AG04450 (cell line): ENCODE measurements around the gene EMSY. TPM values are rescaled to one million over a fixed set of nuclear protein-coding genes. Genes with fewer than 3 reads are reported as not detected.
A peak's percentile ranks its signal among the peaks of the same experiment; 100 is the strongest.

Source experiments
- CTCF ChIA-PET: fragments of 300-600, 350-600 bp; formaldehyde crosslinking; extraction: SDS; loops from one replicate; lab custom pipeline; 2022; ENCODE audit warnings: antibody characterized with exemption, inconsistent platforms; lab: Charles Lee
- POLR2A ChIA-PET: fragments of 350-600 bp; formaldehyde crosslinking; extraction: SDS; loops from one replicate; lab custom pipeline; 2021; ENCODE audit warnings: antibody characterized with exemption, inconsistent platforms; lab: Yijun Ruan, JAX
- DNase-seq: peaks from one replicate; pipeline ENCODE4 v3.0.0-alpha.2; 2011; ENCODE audit warnings: low read depth, low spot score
- H3K27ac ChIP-seq: one replicate; pipeline ENCODE4 v1.5.1; 2012; ENCODE audit warnings: low read depth, low read length, control low read depth
- H3K27me3 ChIP-seq: one replicate; pipeline ENCODE4 v1.6.0; 2012; ENCODE audit warnings: low read length; ENCODE audit not compliant: control insufficient read depth, insufficient read depth
- H3K4me3 ChIP-seq: 2 replicates; pipeline ENCODE4 v1.5.1; 2011; ENCODE audit warnings: mild to moderate bottlenecking, low read depth, low read length, control low read depth
- H3K9me3 ChIP-seq: 2 replicates; pipeline ENCODE4 v1.5.1; 2012; ENCODE audit warnings: low read length; ENCODE audit not compliant: control insufficient read depth, insufficient read depth
- polyA plus RNA-seq: library from polyadenylated mRNA; depleted of rRNA; stranded (reverse); fragments of >200 nt; gene quantifications from 2 replicates; pipeline ENCODE4 v1.2.3, GENCODE V29; 2011
- TF ChIP-seq, protein P1 (sequence below): IDR thresholded peaks from 2 replicates; pipeline ENCODE4 v1.5.1; 2011; ENCODE audit warnings: low read depth, low read length, control low read depth, inconsistent platforms

The EMSY gene
- polyA plus RNA-seq, 1 experiment, result 18.6 TPM

DNA sequence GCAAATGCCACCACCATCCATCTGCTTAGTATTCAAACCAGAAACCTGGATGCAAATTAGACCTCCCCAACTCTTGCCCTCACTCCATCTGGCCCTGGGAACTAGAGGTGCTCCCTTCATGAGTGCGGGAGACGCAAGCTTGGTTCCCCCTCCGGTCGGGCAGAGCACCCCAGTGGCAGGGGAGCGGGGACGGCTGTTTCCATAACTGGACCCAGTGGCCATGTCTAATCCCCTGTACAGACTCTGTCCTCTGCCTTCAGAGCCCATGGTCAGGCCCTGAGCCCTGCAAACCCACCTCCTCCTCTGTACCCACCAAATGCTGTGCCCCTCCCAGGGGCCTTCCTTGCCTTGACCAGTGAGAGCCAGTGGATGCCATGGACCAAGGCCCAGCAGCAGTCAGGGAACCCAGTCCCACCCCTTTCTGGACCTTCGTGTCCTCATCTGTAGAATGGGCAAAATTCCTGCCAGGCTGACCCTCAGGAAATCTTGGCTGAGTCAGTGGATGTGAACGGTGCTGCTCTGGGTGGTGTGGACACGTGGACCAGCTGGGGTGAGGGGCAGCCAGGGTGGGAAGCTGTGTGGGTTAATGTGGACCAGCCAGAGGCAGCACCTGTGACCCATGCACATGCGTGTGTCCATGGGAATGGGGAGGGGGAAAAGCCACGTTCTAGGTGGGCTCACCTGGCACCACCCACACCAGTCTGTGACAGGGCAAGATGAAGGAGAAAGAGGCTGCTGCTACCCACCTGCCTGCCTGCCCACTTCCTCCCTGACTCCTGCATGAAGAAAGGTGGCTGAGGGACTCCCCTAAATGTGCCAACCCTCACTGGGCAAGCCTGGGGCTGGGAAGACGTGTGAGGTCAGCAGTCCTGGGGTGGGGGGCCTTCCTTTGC is 153.0 kb downstream of the EMSY start:
- POLR2A ChIA-PET, result interaction anchor here (0.5 to 1.0 kb wide), 2 partner anchors 56 to 83 kb away, joined by 3 read pairs; no protein-coding TSS in a partner anchor

DNA sequence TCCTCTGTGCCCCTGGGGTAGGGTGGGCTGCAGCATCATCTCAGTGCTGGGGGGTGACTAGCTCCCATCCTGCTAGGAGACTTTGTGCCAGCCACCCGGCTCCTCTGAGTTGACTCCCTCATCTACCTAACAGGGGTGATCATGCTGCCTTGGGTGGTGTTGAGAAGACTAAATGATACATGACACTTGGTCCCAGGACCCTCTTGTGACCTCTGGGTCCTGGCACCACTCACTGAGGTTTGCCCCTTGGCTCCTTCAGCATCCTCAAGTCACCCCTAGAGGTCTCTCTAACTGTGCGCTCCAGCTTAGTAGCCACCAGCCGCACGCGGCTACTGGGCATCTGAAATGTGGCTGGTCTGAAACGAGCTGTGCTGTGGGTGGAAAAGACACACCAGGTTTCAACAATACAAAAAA is 153.6 kb downstream of the EMSY start:
- H3K27ac ChIP-seq, result no peak overlapping the region
- no peak overlapping the region for H3K4me3 ChIP-seq
- H3K9me3 ChIP-seq, result 0 out of 2 replicates have a peak, but pooled peaks cover 2% of the 10 kb centered on the region
- TF ChIP-seq, protein P1, sequence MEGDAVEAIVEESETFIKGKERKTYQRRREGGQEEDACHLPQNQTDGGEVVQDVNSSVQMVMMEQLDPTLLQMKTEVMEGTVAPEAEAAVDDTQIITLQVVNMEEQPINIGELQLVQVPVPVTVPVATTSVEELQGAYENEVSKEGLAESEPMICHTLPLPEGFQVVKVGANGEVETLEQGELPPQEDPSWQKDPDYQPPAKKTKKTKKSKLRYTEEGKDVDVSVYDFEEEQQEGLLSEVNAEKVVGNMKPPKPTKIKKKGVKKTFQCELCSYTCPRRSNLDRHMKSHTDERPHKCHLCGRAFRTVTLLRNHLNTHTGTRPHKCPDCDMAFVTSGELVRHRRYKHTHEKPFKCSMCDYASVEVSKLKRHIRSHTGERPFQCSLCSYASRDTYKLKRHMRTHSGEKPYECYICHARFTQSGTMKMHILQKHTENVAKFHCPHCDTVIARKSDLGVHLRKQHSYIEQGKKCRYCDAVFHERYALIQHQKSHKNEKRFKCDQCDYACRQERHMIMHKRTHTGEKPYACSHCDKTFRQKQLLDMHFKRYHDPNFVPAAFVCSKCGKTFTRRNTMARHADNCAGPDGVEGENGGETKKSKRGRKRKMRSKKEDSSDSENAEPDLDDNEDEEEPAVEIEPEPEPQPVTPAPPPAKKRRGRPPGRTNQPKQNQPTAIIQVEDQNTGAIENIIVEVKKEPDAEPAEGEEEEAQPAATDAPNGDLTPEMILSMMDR, result peak; percentile 62
- no peaks in the 10 kb centered on the region for H3K27me3 ChIP-seq
- POLR2A ChIA-PET, result interaction anchor here (0.5 to 1.0 kb wide), 3 partner anchors 56 to 108 kb away, joined by 3 read pairs; no protein-coding TSS in a partner anchor
- no peak for DNase-seq
- CTCF ChIA-PET, result interaction anchor here (0.6 to 2.6 kb wide), 23 partner anchors 10 to 572 kb away, joined by 3 to 36 read pairs (median 3); partner anchors contain the start of gene LRRC32

More for the DNA sequence above, 153.0 kb downstream of the EMSY start:
- H3K27me3 ChIP-seq, result no peaks in the 10 kb centered on the region
- H3K9me3 ChIP-seq, result no peaks in the 10 kb centered on the region
- H3K4me3 ChIP-seq, result no peak overlapping the region
- no peak for DNase-seq
- H3K27ac ChIP-seq, result no peak overlapping the region
- CTCF ChIA-PET, result interaction anchor here (0.8 to 2.6 kb wide), 9 partner anchors 8 to 134 kb away, joined by 3 to 36 read pairs (median 4); partner anchors contain the start of gene LRRC32
- TF ChIP-seq, protein P1, result no peak

DNA sequence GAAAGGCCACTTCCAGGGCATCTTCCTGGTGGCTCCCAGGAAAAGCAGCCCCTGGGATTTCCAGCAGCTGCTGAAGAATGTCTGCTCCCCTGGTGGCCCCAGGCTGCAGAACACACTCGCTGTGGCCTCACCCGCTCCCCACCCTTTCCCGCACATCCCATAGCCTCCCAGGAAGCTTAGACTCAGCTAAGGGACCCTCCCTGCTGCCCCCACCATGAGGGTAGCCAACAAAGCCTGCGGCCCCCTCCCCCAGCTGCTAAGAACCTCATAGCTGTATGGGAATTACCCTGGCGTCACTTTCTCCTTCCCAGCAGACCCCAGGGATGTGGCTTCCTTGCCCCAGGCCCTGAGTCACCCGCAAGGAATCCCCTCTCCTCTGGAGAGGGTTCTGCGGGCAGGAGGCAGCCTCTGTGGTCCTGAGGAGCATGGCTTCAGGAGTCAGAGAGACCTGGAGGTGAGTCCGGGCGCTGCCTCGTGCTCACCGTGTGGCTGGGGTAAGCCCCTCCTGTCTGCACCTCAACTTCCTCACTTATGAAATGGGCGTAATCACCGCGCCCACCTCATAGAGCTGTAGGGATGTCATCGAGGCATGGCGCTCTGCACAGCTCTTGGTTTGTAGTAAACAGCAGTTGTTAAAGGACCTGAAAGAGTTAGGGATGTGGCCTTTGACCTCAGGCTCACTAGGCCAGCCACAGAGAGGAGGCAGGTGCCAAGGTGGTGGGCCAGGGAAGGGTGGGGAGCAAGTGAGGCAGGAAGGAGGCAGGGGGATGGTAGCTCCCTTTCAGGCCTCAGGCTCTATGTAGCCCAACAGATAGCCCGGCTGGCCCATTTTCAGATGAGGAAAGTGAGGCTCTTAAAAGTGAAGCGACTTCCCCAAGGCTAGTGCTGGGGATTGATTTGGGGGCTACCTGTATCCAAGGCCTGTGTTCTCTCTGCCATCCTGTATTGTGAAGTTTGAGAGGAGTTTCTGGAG is 154.5 kb downstream of the EMSY start:
- CTCF ChIA-PET, result interaction anchor here (0.6 to 2.6 kb wide), 25 partner anchors 9 to 1457 kb away, joined by 3 to 36 read pairs (median 3); partner anchors contain the start of gene LRRC32
- DNase-seq, result no peak
- TF ChIP-seq, protein P1, result no peak
- H3K27me3 ChIP-seq, result no peaks in the 10 kb centered on the region
- no peak overlapping the region for H3K27ac ChIP-seq
- no peak overlapping the region for H3K4me3 ChIP-seq
- 0 out of 2 replicates have a peak, but pooled peaks cover 2% of the 10 kb centered on the region for H3K9me3 ChIP-seq
- POLR2A ChIA-PET, result interaction anchor here (1.0 kb wide), 1 partner anchor 55 kb away, joined by 3 read pairs; no protein-coding TSS in a partner anchor

DNA sequence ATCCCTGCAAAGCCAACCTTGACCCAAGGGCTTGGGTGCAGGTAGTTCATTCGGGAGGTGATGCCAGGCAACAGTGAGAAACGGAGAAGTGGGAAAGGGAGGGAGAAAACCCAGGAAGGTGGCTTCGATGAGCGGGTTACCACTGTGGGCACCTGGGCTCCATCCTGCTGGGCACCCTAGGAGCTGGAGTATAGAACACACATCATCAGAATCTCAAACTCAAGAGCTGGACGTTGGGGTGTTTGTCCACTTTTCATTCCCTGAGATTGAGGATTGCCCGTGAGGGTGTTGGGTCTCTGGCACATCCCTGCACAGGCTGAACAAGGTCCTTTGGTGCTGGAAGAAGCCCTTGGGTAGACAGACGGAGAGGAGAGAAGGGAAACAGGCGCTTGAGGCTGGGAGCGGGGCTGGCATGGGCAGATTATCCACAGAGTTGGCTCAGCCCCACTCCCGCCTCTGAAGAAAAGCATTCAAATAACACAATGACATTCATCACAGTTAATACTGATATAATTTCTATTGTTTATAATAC is 155.4 kb downstream of the EMSY start:
- TF ChIP-seq, protein P1, result no peak
- H3K9me3 ChIP-seq, result 0 out of 2 replicates have a peak, but pooled peaks cover 2% of the 10 kb centered on the region
- H3K27ac ChIP-seq, result no peak overlapping the region
- no peaks in the 10 kb centered on the region for H3K27me3 ChIP-seq
- CTCF ChIA-PET, result interaction anchor here (2.1 to 2.6 kb wide), 2 partner anchors 55 to 81 kb away, joined by 5 to 36 read pairs; no protein-coding TSS in a partner anchor
- no peak overlapping the region for H3K4me3 ChIP-seq
- POLR2A ChIA-PET, result no interaction called here
- DNase-seq, result no peak
